Peyer's patch (tissue), 4 donors: ENCODE measurements around the gene VSTM2L.

Experiments
- POLR2A ChIP-seq, 2 donors: fragments of 450-650 bp; IDR thresholded peaks; one replicate each; pipeline ENCODE4 v1.5.1; 2017; ENCODE audit warnings: antibody characterized with exemption in 2 of 2, mild to moderate bottlenecking in 2 of 2, moderate library complexity in 2 of 2
- TF ChIP-seq, protein P1 (sequence below), 6 experiments: fragments of 450-650 bp in 4 of 6; fragments of 200-600 bp in 2 of 6; sonication (generic) in 1 of 6; IDR thresholded peaks; one replicate each; pipeline ENCODE4 v1.5.1; 2017 to 2019; ENCODE audit warnings: antibody characterized with exemption in 6 of 6, mild to moderate bottlenecking in 3 of 6, moderate library complexity in 1 of 6

DNA sequence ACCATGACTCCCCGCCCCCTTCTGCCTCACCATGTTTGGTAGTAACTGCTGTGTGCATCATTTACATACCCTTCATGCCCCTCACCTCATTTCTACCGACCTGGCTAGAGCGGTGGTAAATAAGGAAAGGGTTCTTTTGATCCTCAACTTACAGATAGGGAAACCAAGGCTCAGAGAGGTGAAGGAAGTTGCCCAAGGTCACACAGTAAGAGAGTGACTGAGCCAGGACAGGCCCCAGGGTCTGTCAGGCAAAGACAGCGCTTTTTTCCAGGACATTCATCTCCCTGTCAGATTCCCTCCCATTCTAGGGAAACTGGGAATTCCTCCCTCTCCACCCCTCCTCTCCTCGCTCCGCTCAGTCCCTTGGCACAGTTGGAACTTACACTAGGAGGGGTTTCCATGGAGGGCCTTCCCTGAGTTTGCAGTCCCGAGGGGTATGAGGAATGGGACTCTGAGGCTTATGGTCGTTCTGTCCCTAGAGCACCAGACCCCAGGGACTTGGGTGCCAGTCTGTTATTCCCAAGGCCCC lies 2.0 kb downstream of the VSTM2L start:
- TF ChIP-seq, protein P1, sequence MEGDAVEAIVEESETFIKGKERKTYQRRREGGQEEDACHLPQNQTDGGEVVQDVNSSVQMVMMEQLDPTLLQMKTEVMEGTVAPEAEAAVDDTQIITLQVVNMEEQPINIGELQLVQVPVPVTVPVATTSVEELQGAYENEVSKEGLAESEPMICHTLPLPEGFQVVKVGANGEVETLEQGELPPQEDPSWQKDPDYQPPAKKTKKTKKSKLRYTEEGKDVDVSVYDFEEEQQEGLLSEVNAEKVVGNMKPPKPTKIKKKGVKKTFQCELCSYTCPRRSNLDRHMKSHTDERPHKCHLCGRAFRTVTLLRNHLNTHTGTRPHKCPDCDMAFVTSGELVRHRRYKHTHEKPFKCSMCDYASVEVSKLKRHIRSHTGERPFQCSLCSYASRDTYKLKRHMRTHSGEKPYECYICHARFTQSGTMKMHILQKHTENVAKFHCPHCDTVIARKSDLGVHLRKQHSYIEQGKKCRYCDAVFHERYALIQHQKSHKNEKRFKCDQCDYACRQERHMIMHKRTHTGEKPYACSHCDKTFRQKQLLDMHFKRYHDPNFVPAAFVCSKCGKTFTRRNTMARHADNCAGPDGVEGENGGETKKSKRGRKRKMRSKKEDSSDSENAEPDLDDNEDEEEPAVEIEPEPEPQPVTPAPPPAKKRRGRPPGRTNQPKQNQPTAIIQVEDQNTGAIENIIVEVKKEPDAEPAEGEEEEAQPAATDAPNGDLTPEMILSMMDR (IDR thresholded peaks at IDR 0.05), result no peak
- TF ChIP-seq POLR2A (IDR thresholded peaks at IDR 0.05), result no peak
